Thoracic aorta (tissue), 2 donors: ENCODE measurements around the gene PKIB. TPM values are rescaled to one million over a fixed set of nuclear protein-coding genes. Genes with fewer than 3 reads are reported as not detected.
A peak's percentile ranks its signal among the peaks of the same experiment; 100 is the strongest.
"Not testable (repeated sequence)": the region's sequence is repeated elsewhere in the genome, so short reads cannot be mapped to it uniquely, and the experiment has no call there.

Source experiments
- ATAC-seq: fragments of 150-250 bp; one replicate; pipeline ENCODE4 v1.8.0; 2017; ENCODE audit warnings: low read depth; ENCODE audit not compliant: insufficient number of reproducible peaks, low FRiP score
- DNase-seq: peaks from one replicate; pipeline ENCODE4 v3.0.0-alpha.2; 2020; ENCODE audit warnings: low spot score
- H3K27ac ChIP-seq, 2 donors: fragments of 200-600 bp; sonication (generic); 1 replicate in 1 of 2; 2 replicates in 1 of 2; pipeline ENCODE4 v1.5.1; 2016; ENCODE audit warnings: mild to moderate bottlenecking in 2 of 2, moderate library complexity in 2 of 2
- H3K27me3 ChIP-seq: fragments of 200-600 bp; sonication (generic); replicated peaks from 2 replicates; pipeline ENCODE4 v1.6.0; 2016; ENCODE audit warnings: mild to moderate bottlenecking; ENCODE audit not compliant: insufficient read depth
- H3K36me3 ChIP-seq: fragments of 200-600 bp; sonication (generic); one replicate; pipeline ENCODE4 v1.5.1; 2016
- H3K4me1 ChIP-seq, 2 donors: fragments of 200-600 bp; sonication (generic); 1 replicate in 1 of 2; 2 replicates in 1 of 2; pipeline versions ENCODE4 v1.5.1 to v1.6.0; 2016; ENCODE audit warnings: low read depth in 2 of 2, mild to moderate bottlenecking in 1 of 2; ENCODE audit not compliant: control insufficient read depth in 1 of 2
- H3K4me3 ChIP-seq: fragments of 200-600 bp; sonication (generic); 2 replicates; pipeline ENCODE4 v1.5.1; 2016; ENCODE audit warnings: mild to moderate bottlenecking
- H3K9me3 ChIP-seq: fragments of 200-600 bp; sonication (generic); 2 replicates; pipeline ENCODE4 v1.5.1; 2016
- total RNA-seq, 2 donors: library from RNA; depleted of rRNA; stranded (reverse); fragments of >200 nt; gene quantifications; one replicate each; pipeline versions ENCODE4 v1.1.0 to v1.2.3, GENCODE V29; 2016
- TF ChIP-seq, protein P1 (sequence below): fragments of 200-600 bp; sonication (generic); IDR thresholded peaks from one replicate; pipeline ENCODE4 v1.5.1; 2019; ENCODE audit warnings: antibody characterized with exemption

PKIB gene
- total RNA-seq, 2 donors from 2014 or later: 0.81 to 6.0 TPM

DNA sequence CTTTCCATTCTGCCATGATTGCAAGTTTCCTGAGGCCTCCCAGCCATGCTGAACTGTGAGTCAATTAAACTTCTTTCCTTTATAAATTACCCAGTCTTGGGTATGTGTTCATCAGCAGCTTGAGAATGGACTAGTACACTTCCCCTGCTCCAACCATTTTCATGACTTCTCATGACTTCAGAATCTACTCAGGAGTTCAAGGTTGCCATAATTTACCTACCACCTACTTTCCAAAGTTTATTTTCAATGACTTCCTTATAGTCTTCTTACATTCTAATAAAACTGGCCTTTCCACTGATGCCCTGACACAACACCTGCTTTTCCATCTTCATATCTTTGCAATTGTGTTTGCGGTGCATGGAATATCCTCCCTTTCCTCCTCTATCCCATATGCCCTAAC lies 31.2 kb upstream of the PKIB start:
- H3K9me3 ChIP-seq: no peaks in the 10 kb centered on the region
- no peak overlapping the region for H3K4me3 ChIP-seq
- H3K4me1 ChIP-seq: no peaks in the 10 kb centered on the region
- ATAC-seq (no peak), DNase-seq (no peak)
- H3K27me3 ChIP-seq: no peaks in the 10 kb centered on the region
- no peaks in the 10 kb centered on the region for H3K36me3 ChIP-seq
- H3K27ac ChIP-seq: no peak overlapping the region
- TF ChIP-seq, protein P1, sequence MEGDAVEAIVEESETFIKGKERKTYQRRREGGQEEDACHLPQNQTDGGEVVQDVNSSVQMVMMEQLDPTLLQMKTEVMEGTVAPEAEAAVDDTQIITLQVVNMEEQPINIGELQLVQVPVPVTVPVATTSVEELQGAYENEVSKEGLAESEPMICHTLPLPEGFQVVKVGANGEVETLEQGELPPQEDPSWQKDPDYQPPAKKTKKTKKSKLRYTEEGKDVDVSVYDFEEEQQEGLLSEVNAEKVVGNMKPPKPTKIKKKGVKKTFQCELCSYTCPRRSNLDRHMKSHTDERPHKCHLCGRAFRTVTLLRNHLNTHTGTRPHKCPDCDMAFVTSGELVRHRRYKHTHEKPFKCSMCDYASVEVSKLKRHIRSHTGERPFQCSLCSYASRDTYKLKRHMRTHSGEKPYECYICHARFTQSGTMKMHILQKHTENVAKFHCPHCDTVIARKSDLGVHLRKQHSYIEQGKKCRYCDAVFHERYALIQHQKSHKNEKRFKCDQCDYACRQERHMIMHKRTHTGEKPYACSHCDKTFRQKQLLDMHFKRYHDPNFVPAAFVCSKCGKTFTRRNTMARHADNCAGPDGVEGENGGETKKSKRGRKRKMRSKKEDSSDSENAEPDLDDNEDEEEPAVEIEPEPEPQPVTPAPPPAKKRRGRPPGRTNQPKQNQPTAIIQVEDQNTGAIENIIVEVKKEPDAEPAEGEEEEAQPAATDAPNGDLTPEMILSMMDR: no peak

DNA sequence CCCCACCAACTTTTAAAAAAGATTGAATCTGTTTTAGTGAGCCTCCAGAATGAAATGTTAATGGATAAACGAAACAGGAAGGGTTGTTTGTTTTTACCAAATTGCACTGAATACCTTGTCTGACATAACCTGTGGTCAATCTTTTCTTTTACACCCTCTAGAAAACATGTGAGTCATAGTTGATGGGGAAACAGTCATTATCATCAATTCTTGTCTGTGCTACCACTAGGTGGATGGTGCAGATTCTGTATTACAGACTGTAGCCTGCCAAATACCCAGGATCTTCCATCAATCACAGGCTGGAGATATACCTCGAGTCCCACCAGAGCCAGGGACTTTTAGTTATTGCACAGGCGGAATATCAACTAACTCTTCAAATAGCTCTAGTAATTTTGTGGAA lies 29.5 kb upstream of the PKIB start:
- TF ChIP-seq, protein P1: no peak
- ATAC-seq (no peak), DNase-seq (no peak)

DNA sequence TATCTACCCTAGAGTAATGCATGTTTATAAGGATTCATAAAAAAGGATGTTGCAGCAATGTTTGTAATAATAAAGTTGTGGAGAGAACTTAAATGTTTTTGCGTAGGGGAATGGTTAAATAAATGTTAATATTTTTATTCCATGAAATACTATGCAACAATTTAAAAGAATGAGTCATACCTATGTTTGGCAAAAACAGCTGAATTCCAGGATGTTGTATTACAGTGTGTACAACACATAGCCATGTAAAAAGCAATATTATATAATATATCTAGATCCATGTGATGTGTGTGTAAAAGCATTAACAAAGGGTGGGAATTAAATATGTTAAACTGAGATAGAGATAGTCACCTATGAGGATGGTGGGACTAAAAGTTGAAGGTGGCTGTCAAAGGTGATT lies 21.1 kb upstream of the PKIB start:
- ATAC-seq (no peak), DNase-seq (no peak)
- H3K27me3 ChIP-seq: no peaks in the 10 kb centered on the region
- no peak overlapping the region for H3K4me3 ChIP-seq
- no peaks in the 10 kb centered on the region for H3K9me3 ChIP-seq
- H3K36me3 ChIP-seq: no peaks in the 10 kb centered on the region
- TF ChIP-seq, protein P1: no peak
- no peak overlapping the region for H3K27ac ChIP-seq
- no peaks in the 10 kb centered on the region for H3K4me1 ChIP-seq

More for the DNA sequence above, 29.5 kb upstream of the PKIB start:
- H3K4me1 ChIP-seq: no peaks in the 10 kb centered on the region
- no peaks in the 10 kb centered on the region for H3K27me3 ChIP-seq
- no peaks in the 10 kb centered on the region for H3K9me3 ChIP-seq
- H3K27ac ChIP-seq: no peak overlapping the region
- no peak overlapping the region for H3K4me3 ChIP-seq
- H3K36me3 ChIP-seq: no peaks in the 10 kb centered on the region

DNA sequence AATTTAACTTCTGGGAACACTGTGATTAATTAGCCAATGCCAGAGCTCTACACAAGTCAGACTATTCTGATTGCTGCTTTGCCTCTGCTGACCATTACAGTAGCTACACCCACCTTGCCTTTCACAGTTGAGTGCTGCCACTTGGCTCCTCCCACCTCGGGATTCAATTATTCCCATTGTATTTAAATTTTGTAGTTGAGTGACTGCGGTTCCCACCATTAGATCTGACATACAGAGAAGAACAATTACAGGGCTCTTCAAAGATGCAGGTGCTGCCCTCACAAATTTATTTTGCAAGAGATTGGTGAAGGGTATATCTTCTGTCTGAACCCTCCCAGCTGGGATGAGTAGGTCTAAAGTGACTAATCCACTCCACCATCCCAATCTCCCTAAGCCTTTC lies 11.9 kb upstream of the PKIB start:
- ATAC-seq, H3K4me1 ChIP-seq, H3K4me3 ChIP-seq, H3K36me3 ChIP-seq, H3K27me3 ChIP-seq, H3K27ac ChIP-seq, H3K9me3 ChIP-seq, DNase-seq: not testable (repeated sequence)

- TF ChIP-seq, protein P1: no peak
- Histone ChIP-seq H3K4me1 (peaks cover 0 to 1% of the 10 kb centered on the region in 2 donors), H3K27me3 (no peaks in the 10 kb centered on the region), H3K9me3 (no peaks in the 10 kb centered on the region), H3K4me3 (no peak overlapping the region), H3K36me3 (no peaks in the 10 kb centered on the region), H3K27ac (no peak overlapping the region)
- ATAC-seq (no peak), DNase-seq (no peak)
Observed at GRCh38 chr6:122604676-122605075, 5.5 kb upstream of the PKIB start.

- TF ChIP-seq, protein P1: no peak
- no peak for DNase-seq
- Histone ChIP-seq H3K4me3 (peak overlapping the region; percentile 77), H3K4me1 (peaks cover 9 to 18% of the 10 kb centered on the region in 2 donors), H3K27ac (no peak overlapping the region), H3K27me3 (peaks cover 7% of the 10 kb centered on the region), H3K9me3 (no peaks in the 10 kb centered on the region), H3K36me3 (no peaks in the 10 kb centered on the region)
- no peak for ATAC-seq
Observed at GRCh38 chr6:122610690-122611455, 668 bp downstream of the PKIB start.
